A549 (cell line): ENCODE data around the gene GNAO1.

ENCODE experiments used
- CBX8 ChIP-seq: fragments of 200-600 bp; sonication (generic); IDR thresholded peaks from 2 replicates; pipeline ENCODE4 v1.6.1; 2016
- EP300 ChIP-seq, 2 experiments: fragments of >200 bp; sonication (Bioruptor Twin); formaldehyde crosslinking; IDR thresholded peaks; 2 replicates in 1 of 2; 3 replicates in 1 of 2; pipeline ENCODE4 v1.6.1; 2016 to 2017
- MYC ChIP-seq: IDR thresholded peaks from 2 replicates; pipeline ENCODE4 v1.6.1; 2012; ENCODE audit warnings: mild to moderate bottlenecking, inconsistent platforms, low read length, improper control_type of control experiment, borderline replicate concordance
- RAD21 ChIP-seq, 2 experiments: fragments of >200 bp in 1 of 2; sonication (Bioruptor Twin) in 1 of 2; formaldehyde crosslinking in 1 of 2; IDR thresholded peaks in 1 of 2; conservative IDR thresholded peaks in 1 of 2; 2 replicates in 1 of 2; 3 replicates in 1 of 2; pipeline ENCODE4 v1.6.1; 2012 to 2018; ENCODE audit warnings: inconsistent platforms in 1 of 2
- TF ChIP-seq, protein P1 (sequence below): fragments of 200-600 bp; sonication (generic); IDR thresholded peaks from 2 replicates; pipeline ENCODE4 v1.6.1; 2016; ENCODE audit warnings: antibody characterized with exemption, mild to moderate bottlenecking, moderate library complexity
- TF ChIP-seq, protein P2 (sequence below): fragments of 450-650 bp; IDR thresholded peaks from 2 replicates; pipeline ENCODE4 v1.6.1; 2014; ENCODE audit warnings: antibody characterized with exemption
- TF ChIP-seq, protein P3 (sequence below): fragments of >200 bp; sonication (Bioruptor Twin); formaldehyde crosslinking; IDR thresholded peaks from 3 replicates; pipeline ENCODE4 v1.5.1; 2016

DNA sequence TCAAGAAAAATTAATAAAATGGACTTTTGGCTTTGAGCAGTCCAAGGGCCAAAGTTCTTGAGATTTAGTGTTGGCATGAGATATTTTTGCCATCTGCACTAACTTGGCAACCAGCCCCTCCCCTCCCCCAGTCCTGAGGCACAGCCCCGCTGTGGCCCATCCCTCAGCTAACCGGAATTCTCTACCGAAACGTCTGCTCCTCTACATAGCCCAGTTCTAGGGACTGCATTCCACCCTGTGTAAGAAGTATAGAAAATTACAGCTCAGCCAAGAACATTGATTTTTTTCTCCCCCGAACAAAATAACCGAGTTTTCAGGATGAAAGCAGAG, 136.6 kb downstream of the GNAO1 start:
- TF ChIP-seq MYC (no peak), EP300 (IDR thresholded peaks at IDR 0.05) (no peak), RAD21 (conservative IDR thresholded peaks at IDR 0.05 in 1 of 2, IDR thresholded peaks at IDR 0.05 in 1 of 2) (no peak), CBX8 (no peak)
- TF ChIP-seq, protein P1, sequence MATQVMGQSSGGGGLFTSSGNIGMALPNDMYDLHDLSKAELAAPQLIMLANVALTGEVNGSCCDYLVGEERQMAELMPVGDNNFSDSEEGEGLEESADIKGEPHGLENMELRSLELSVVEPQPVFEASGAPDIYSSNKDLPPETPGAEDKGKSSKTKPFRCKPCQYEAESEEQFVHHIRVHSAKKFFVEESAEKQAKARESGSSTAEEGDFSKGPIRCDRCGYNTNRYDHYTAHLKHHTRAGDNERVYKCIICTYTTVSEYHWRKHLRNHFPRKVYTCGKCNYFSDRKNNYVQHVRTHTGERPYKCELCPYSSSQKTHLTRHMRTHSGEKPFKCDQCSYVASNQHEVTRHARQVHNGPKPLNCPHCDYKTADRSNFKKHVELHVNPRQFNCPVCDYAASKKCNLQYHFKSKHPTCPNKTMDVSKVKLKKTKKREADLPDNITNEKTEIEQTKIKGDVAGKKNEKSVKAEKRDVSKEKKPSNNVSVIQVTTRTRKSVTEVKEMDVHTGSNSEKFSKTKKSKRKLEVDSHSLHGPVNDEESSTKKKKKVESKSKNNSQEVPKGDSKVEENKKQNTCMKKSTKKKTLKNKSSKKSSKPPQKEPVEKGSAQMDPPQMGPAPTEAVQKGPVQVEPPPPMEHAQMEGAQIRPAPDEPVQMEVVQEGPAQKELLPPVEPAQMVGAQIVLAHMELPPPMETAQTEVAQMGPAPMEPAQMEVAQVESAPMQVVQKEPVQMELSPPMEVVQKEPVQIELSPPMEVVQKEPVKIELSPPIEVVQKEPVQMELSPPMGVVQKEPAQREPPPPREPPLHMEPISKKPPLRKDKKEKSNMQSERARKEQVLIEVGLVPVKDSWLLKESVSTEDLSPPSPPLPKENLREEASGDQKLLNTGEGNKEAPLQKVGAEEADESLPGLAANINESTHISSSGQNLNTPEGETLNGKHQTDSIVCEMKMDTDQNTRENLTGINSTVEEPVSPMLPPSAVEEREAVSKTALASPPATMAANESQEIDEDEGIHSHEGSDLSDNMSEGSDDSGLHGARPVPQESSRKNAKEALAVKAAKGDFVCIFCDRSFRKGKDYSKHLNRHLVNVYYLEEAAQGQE, result no peak
- TF ChIP-seq, protein P2, sequence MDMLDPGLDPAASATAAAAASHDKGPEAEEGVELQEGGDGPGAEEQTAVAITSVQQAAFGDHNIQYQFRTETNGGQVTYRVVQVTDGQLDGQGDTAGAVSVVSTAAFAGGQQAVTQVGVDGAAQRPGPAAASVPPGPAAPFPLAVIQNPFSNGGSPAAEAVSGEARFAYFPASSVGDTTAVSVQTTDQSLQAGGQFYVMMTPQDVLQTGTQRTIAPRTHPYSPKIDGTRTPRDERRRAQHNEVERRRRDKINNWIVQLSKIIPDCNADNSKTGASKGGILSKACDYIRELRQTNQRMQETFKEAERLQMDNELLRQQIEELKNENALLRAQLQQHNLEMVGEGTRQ, result no peak
- TF ChIP-seq, protein P3, sequence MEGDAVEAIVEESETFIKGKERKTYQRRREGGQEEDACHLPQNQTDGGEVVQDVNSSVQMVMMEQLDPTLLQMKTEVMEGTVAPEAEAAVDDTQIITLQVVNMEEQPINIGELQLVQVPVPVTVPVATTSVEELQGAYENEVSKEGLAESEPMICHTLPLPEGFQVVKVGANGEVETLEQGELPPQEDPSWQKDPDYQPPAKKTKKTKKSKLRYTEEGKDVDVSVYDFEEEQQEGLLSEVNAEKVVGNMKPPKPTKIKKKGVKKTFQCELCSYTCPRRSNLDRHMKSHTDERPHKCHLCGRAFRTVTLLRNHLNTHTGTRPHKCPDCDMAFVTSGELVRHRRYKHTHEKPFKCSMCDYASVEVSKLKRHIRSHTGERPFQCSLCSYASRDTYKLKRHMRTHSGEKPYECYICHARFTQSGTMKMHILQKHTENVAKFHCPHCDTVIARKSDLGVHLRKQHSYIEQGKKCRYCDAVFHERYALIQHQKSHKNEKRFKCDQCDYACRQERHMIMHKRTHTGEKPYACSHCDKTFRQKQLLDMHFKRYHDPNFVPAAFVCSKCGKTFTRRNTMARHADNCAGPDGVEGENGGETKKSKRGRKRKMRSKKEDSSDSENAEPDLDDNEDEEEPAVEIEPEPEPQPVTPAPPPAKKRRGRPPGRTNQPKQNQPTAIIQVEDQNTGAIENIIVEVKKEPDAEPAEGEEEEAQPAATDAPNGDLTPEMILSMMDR, result no peak
